ENCODE measurements around the gene ATF6. TPM values are rescaled to one million over a fixed set of nuclear protein-coding genes. Genes with fewer than 3 reads are reported as not detected.

The ATF6 gene
- total and polyA plus RNA-seq, 2 of the 4 experiments (the other 2 are of a cell fraction) = 12.2 to 17.6 TPM

DNA sequence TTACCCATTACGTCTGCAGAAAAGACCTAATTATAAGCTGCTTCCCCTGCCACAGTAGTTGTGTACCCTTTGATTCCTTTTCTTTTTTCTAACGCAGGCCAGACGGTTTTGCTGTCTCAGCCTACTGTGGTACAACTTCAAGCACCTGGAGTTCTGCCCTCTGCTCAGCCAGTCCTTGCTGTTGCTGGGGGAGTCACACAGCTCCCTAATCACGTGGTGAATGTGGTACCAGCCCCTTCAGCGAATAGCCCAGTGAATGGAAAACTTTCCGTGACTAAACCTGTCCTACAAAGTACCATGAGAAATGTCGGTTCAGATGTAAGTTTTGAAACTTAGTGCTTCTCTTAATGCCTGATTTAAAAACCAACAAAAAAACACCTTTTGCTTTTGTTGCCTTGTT is 35.8 kb downstream of the ATF6 start:
- Histone ChIP-seq H3K9ac (ENCODE audit: low read depth, low read length) (no peak overlapping the region), H4K5ac (ENCODE audit: low read depth, low read length) (no peak overlapping the region), H3K4ac (ENCODE audit: low read depth, low read length) (no peak overlapping the region), H4K8ac (ENCODE audit: low read depth in 2 of 2, low read length in 2 of 2) (no peak overlapping the region), H2BK120ac (ENCODE audit: low read depth, low read length) (no peak overlapping the region), H3K4me3 (ENCODE audit: insufficient read depth, low read depth, low read length) (no peak overlapping the region), H3K4me2 (ENCODE audit: low read depth, low read length) (no peak overlapping the region), H2BK15ac (ENCODE audit: low read depth, low read length) (no peak overlapping the region), H3K27ac (ENCODE audit: insufficient read depth, low read length) (no peak overlapping the region), H3K23ac (ENCODE audit: low read depth, low read length) (no peak overlapping the region), H2AK9ac (replicated peaks; ENCODE audit: low read depth, low read length, poor library complexity) (no peak overlapping the region), H2BK5ac (ENCODE audit: low read depth, low read length, poor library complexity, severe bottlenecking) (no peak overlapping the region), H3K18ac (ENCODE audit: low read depth, low read length) (no peak overlapping the region), H3K79me1 (ENCODE audit: low read depth in 1 of 2, low read length in 2 of 2) (peaks cover 0 to 3% of the 10 kb centered on the region in 2 experiments; a peak in 2 of 4 replicates), H3K9me3 (ENCODE audit: control insufficient read depth, insufficient read depth, low read length) (no peaks in the 10 kb centered on the region), H3K4me1 (ENCODE audit: control insufficient read depth, insufficient read depth, low read length) (no peaks in the 10 kb centered on the region), H3K27me3 (ENCODE audit: control insufficient read depth, insufficient read depth, low read length) (no peaks in the 10 kb centered on the region), H2AK5ac (ENCODE audit: low read depth, low read length) (no peak overlapping the region), H3K56ac (ENCODE audit: extremely low read depth, insufficient read depth, low read length) (no peak overlapping the region), H2AFZ (replicated peaks; ENCODE audit: low read length, poor library complexity) (no peak overlapping the region), H4K20me1 (ENCODE audit: insufficient read depth, low read length) (no peaks in the 10 kb centered on the region), H3K9me1 (ENCODE audit: insufficient read depth, low read length) (no peaks in the 10 kb centered on the region), H3K36me3 (ENCODE audit: control insufficient read depth, insufficient read depth, low read length) (peaks cover 7% of the 10 kb centered on the region; the same call in 1 of the 2 replicates), H2BK20ac (ENCODE audit: low read depth, low read length) (no peak overlapping the region), H3K14ac (replicated peaks; ENCODE audit: low read depth, low read length) (no peak overlapping the region), H4K91ac (ENCODE audit: insufficient read depth, low read depth, low read length) (no peak overlapping the region)
- intact Hi-C loops (cut with micrococcal nuclease) (no loop called here), dilution Hi-C loops (cut with HindIII; ENCODE audit: low sequenced_read_pairs, unreplicated experiment) (no loop called here), in situ Hi-C loops (cut with MboI; ENCODE audit: low sequenced_read_pairs) (no loop called here)
- CTCF ChIA-PET = interaction anchor here (1.4 kb wide), 1 partner anchor 10 kb away, joined by 5 read pairs; no protein-coding TSS in a partner anchor
- no TSS peak for BruUV-seq (replicated peaks)
- POLR2A ChIA-PET (ENCODE audit: unreplicated experiment) = no interaction called here
- 83% methylated on average over 1 of the region's 7 CpGs; no CpG with 5 or more reads in 1 of the 2 experiments for WGBS, 2 experiments (ENCODE audit: extremely low coverage in 2 of 2, insufficient read length in 1 of 2)
- DNase-seq (no peak), ATAC-seq (ENCODE audit: low read depth) (no peak)
- TF ChIP-seq NFE2L2 (IDR thresholded peaks at IDR 0.05; ENCODE audit: low read depth, low read length) (no peak), MAZ (IDR thresholded peaks at IDR 0.05; ENCODE audit: borderline replicate concordance, low read depth, low read length) (no peak), MAFK (IDR thresholded peaks at IDR 0.05; ENCODE audit: low read depth, low read length) (no peak), MXI1 (IDR thresholded peaks at IDR 0.05; ENCODE audit: borderline replicate concordance, low read depth, low read length) (no peak), BHLHE40 (IDR thresholded peaks at IDR 0.05; ENCODE audit: low read depth, low read length) (no peak), SMC3 (IDR thresholded peaks at IDR 0.05; ENCODE audit: low read depth, low read length) (no peak)
- TF ChIP-seq, protein P1, sequence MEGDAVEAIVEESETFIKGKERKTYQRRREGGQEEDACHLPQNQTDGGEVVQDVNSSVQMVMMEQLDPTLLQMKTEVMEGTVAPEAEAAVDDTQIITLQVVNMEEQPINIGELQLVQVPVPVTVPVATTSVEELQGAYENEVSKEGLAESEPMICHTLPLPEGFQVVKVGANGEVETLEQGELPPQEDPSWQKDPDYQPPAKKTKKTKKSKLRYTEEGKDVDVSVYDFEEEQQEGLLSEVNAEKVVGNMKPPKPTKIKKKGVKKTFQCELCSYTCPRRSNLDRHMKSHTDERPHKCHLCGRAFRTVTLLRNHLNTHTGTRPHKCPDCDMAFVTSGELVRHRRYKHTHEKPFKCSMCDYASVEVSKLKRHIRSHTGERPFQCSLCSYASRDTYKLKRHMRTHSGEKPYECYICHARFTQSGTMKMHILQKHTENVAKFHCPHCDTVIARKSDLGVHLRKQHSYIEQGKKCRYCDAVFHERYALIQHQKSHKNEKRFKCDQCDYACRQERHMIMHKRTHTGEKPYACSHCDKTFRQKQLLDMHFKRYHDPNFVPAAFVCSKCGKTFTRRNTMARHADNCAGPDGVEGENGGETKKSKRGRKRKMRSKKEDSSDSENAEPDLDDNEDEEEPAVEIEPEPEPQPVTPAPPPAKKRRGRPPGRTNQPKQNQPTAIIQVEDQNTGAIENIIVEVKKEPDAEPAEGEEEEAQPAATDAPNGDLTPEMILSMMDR (conservative IDR thresholded peaks at IDR 0.05; ENCODE audit: low read depth, low read length) = no peak
- TF ChIP-seq, protein P2, sequence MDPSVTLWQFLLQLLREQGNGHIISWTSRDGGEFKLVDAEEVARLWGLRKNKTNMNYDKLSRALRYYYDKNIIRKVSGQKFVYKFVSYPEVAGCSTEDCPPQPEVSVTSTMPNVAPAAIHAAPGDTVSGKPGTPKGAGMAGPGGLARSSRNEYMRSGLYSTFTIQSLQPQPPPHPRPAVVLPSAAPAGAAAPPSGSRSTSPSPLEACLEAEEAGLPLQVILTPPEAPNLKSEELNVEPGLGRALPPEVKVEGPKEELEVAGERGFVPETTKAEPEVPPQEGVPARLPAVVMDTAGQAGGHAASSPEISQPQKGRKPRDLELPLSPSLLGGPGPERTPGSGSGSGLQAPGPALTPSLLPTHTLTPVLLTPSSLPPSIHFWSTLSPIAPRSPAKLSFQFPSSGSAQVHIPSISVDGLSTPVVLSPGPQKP (IDR thresholded peaks at IDR 0.05; ENCODE audit: borderline replicate concordance, low read depth, low read length) = no peak
